HG02798 (cell line): ENCODE results near the gene RNF123.

Experiments used
- ATAC-seq: cut with Tn5 transposase; IDR thresholded peaks from one replicate; pipeline ENCODE4 v1.9.1; 2021; ENCODE audit warnings: mild to moderate bottlenecking; ENCODE audit not compliant: unreplicated experiment, poor library complexity

Gene RNF123

GRCh38 chr3:49700014-49700413, 10.7 kb downstream of the RNF123 start:
- no peak for ATAC-seq

- ATAC-seq, result no peak
Measured at GRCh38 chr3:49700453-49701128, 11.2 kb downstream of the RNF123 start.

- ATAC-seq, result no peak
Measured at GRCh38 chr3:49701388-49702077, 12.2 kb downstream of the RNF123 start.

DNA sequence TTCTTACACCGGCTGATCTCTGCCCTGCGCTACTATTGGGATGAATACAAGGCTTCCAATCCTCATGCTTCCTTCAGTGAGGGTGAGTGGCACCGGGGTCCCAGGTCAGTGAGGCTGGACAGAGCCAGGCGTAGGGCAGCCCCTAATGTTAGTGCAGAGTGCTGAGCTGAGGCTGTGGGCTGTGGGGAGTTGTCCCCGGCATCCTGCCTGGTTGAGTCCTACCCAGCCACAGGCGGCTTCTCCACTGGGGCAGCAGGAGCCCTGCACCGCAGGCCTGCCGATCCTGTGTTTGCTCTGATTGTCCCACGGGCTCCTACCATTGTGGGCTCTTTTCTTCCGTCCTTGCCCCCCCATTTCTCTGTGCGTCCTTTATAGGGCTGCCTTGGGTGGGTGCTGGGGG, 13.3 kb downstream of the RNF123 start:
- ATAC-seq, result no peak

GRCh38 chr3:49703443-49703927, 14.1 kb downstream of the RNF123 start:
- ATAC-seq, result peak; percentile 74

GRCh38 chr3:49703956-49704355, 14.6 kb downstream of the RNF123 start:
- no peak for ATAC-seq

DNA sequence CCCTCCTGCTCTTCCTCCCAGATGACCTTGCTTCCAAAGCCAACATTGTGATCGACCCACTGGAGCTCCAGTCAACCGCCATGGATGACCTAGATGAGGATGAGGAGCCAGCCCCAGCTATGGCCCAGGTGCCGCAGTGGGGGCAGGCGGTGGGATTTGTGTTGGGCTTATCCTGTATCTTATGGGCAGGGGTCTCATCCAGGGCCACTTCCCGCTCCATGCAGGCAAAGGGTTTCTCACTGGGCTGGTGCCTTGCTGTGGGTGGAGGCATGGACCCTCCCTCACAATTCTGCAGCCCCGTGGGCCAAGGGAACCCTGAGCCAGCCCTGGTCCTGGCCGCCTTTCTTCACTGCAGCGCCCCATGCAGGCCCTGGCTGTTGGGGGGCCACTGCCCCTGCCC, 15.3 kb downstream of the RNF123 start:
- ATAC-seq, result no peak

DNA sequence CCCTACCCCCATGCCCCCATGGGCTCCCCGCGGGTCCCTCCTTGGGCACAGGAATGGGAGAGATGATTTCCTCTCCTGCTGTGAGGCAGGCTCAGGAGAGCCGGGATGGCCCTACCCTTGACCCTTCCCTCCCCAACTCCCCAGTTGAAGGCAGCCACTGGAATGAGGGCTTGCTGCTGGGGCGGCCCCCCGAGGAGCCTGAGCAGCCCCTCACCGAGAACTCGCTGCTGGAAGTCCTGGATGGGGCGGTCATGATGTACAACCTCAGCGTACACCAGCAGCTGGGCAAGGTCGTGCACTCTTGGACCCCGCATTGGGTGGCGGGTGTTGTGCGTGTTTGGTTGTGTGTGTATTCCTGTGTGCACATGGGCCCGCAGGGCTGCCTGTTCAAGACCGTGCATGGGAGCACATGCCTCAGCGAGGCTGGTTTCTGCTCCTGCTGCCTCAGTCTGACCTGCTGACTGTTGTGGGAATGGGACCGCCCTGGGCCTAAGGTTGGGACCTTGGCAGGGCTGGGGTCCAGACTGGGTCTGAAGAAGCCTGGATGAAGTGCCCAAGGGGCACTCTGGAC, 16.1 kb downstream of the RNF123 start:
- no peak for ATAC-seq

GRCh38 chr3:49706456-49707112, 17.2 kb downstream of the RNF123 start:
- no peak for ATAC-seq

- ATAC-seq, result no peak
Measured at GRCh38 chr3:49707113-49707480, 17.7 kb downstream of the RNF123 start.

DNA sequence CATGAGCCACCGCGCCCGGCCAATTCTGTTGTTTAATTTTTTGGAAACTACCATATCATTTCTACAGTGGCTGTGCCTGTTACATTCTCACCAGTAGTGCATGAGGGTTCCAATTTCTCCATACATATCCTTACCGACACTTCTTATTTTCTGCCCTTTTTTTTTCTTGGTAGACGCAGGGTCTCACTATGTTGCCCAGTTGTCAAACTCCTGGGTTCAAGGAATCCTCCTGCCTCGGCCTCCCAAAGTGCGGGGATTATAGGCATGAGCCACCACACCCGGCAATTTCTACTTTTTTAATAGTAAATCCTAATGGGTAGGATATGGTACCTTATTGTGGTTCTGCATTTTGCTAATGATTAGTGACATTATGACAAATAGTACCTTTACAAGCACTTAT, 20.5 kb downstream of the RNF123 start:
- no peak for ATAC-seq

DNA sequence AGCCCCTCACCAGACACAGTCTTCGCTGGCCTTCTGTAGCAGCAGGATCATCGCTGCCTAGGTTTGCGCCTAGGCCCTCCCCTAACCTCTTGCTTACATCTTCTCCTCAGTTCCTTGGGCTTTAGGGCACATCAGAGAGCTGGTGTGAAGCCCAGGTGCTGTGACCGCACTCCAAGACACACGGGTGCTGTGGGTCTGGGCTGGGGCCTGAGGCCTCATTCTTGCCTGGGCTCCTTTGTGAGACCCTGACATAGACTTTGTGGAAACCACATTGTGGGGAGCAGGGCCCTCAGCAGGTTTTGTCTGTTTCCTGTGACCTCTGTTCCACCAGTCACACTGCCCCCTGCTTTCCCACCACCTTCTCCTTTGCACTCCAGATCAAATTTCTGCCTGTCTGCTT, 22.1 kb downstream of the RNF123 start:
- no peak for ATAC-seq

DNA sequence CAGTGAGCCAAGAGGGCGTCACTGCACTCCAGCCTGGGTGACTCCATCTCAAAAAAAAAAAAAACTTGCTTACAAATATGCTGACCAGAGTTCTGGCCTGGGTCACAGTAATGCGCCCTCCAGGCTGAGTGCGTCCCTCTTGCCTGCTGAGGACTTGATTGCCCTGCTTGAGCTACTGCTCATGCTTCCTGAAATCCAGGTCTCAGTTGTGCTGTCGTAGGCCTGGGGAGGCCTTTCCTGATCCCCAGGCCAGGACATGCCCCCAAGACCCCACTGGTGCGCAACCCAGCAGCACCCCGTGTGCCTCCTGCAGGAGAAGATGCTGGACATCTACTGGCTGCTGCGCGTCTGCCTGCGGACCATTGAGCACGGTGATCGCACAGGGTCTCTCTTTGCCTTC, 22.8 kb downstream of the RNF123 start:
- ATAC-seq, result no peak

DNA sequence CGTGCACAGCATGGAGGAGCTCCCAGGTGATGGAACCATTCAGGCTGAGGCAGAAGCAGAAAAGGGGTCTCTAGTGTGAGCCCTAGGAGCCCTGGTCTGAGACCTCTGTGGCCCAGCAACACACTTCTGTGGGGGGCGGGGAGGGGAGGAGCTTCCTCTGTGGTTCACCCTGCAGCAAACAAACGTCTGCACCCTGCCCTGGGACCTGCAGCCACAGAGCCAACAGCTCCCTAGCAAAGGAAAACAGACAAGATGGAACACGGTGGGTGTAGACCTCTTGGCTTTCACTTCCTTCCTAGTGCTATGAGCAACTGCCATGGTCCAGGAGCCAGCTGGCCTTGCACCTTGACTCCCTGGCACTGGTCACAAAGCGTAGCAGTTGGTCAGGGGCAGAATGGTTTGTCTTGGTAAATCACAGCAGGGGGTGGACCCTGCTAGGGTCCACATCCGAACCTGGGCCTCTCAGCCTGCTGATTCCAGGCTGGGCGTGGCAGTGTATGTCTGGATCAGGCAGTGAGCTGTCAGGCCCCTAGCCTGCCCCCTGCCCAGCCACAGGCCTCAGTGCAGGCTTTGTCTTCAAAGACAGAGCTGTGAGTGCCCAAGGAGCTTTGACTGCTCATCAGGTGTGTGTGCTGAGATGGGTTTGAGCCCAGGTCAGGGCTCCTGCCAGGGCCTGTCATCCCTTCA, 23.4 kb downstream of the RNF123 start:
- ATAC-seq, result no peak

GRCh38 chr3:49713336-49714105, 24.2 kb downstream of the RNF123 start:
- no peak for ATAC-seq

DNA sequence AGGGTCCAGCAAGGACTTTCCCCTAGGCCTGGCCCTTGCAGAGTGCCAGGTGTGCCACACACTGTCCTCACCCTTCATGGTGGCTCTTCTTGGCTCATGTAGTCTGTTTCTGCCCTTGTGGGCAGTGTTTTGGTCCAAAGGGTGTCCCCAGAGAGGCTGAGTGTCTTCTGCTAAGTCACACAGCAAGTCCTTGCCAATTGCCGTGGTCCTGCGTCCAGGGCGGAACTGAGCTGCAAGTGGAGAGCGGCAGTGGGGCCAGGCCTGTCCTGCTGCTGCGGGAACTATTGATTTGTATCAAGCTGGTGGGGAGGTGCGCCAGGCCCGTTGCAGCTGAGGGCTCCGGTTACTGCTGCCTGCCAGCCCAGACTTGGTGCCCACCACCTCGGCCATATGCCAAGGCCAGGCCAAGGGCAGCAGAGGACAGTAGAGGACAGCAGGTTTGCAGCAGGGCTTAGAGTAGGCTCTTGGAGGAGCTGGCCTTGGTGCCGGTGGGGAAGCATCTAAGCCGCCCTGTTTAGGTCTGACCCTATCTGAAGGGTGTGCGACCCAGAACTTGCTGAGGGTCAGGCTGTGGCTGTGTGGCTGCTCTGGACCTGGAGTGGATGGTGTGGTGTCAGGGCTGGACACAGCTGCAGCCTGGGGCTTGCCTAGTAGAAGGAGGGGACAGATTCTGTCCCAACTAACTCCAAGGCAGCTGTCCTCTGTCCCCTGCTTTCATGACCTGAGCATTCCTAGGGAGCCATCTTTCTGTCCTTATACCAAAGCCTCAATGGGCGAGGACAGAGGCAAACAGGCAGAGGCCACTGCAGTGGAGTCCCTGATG, 25.6 kb downstream of the RNF123 start:
- no peak for ATAC-seq

- no peak for ATAC-seq
Measured at GRCh38 chr3:49715611-49716121, 26.3 kb downstream of the RNF123 start.

DNA sequence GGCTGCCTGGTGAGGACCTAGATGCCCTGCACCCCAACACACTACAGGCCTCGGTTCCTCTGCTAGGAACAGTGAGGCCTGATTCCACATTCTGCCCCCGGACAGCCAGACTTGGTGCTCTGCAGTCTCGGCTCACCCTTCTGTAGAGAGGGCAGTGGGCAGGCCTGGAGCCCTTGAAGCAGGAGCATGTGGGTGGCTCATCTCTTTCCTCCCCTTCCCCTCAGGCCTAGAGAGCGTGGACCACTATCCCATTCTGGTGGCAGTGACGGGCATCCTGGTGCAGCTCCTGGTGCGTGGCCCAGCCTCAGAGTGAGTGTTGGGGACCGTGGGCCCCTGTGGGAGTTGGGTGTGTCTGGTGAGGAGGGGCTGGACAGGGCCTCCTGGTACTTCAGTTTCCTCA, 26.8 kb downstream of the RNF123 start:
- ATAC-seq, result no peak

DNA sequence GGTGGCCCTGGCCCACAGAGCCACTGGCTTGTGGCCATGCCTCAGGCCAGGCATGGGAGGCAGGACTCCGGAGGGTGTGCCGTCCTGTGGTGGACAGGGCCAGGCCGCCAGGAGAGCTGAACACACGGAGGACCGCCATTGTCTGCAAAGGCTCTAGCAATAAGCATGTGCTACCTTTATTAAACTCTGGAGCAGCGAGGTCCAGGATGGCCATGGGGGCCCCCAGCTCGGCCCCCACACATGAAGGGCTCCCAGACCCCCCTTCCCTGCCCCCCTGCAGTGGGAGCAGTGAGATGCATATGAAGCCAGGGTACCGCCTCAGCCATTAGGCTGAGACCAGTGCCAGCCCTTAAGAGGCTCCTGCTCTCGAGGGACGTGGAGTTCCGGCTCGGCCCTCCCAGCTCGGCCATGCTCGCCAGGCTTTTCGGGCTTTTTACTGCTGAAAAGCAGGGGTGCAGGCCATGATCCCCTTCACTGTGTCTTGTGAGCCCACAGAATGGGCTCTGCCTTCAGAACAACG, 27.4 kb downstream of the RNF123 start:
- ATAC-seq, result no peak
